ENCODE results near the gene L3MBTL4.

- TF ChIP-seq ZFP30 (CRISPR knock-in tag; IDR thresholded peaks at IDR 0.05) (no peak), CREB5 (CRISPR knock-in tag; IDR thresholded peaks at IDR 0.05; ENCODE audit: low read depth) (no peak), RARB (CRISPR knock-in tag; IDR thresholded peaks at IDR 0.05) (no peak), ESRRG (CRISPR knock-in tag; IDR thresholded peaks at IDR 0.05) (no peak), ARNTL (CRISPR knock-in tag; IDR thresholded peaks at IDR 0.05; ENCODE audit: borderline replicate concordance, low read depth) (no peak), ZNF8 (CRISPR knock-in tag; IDR thresholded peaks at IDR 0.05) (no peak), PPARA (CRISPR knock-in tag; IDR thresholded peaks at IDR 0.05; ENCODE audit: borderline replicate concordance) (no peak), TCF4 (CRISPR knock-in tag; IDR thresholded peaks at IDR 0.05; ENCODE audit: borderline replicate concordance) (no peak)
Observed at GRCh38 chr18:6340121-6340520, 74.6 kb downstream of the L3MBTL4 start.
